ENCODE results near the gene STXBP3. TPM values are rescaled to one million over a fixed set of nuclear protein-coding genes. Genes with fewer than 3 reads are reported as not detected.

The STXBP3 gene
- total RNA-seq, 1 donor from 2014 or later = 46.9 TPM

- no peak for TF ChIP-seq CTCF (IDR thresholded peaks at IDR 0.05; ENCODE audit: unreplicated experiment)
- H3K4me3 Mint-ChIP-seq (ENCODE audit: low read depth) = no peak overlapping the region
- no peaks in the 10 kb centered on the region for H3K27me3 Mint-ChIP-seq
- no peaks in the 10 kb centered on the region for H3K36me3 Mint-ChIP-seq (ENCODE audit: insufficient read depth)
- no peaks in the 10 kb centered on the region for H3K9me3 Mint-ChIP-seq (ENCODE audit: low read depth)
- peak overlapping the region; percentile 50 for H3K27ac Mint-ChIP-seq
- H3K4me1 Mint-ChIP-seq (ENCODE audit: low read depth) = no peaks in the 10 kb centered on the region
- no peak for DNase-seq (ENCODE audit: low spot score, unreplicated experiment)
Measured at GRCh38 chr1:108830119-108831008, 83.9 kb downstream of the STXBP3 start.

GRCh38 chr1:108831225-108831624, 84.8 kb downstream of the STXBP3 start:
- Mint-ChIP-seq H3K27me3 (no peaks in the 10 kb centered on the region), H3K4me3 (ENCODE audit: low read depth) (no peak overlapping the region), H3K36me3 (ENCODE audit: insufficient read depth) (no peaks in the 10 kb centered on the region), H3K9me3 (ENCODE audit: low read depth) (no peaks in the 10 kb centered on the region), H3K4me1 (ENCODE audit: low read depth) (no peaks in the 10 kb centered on the region), H3K27ac (no peak overlapping the region)
- no peak for TF ChIP-seq CTCF (IDR thresholded peaks at IDR 0.05; ENCODE audit: unreplicated experiment)
- no peak for DNase-seq (ENCODE audit: low spot score, unreplicated experiment)

GRCh38 chr1:108832929-108833328, 86.5 kb downstream of the STXBP3 start:
- no peak for TF ChIP-seq CTCF (IDR thresholded peaks at IDR 0.05; ENCODE audit: unreplicated experiment)
- DNase-seq (ENCODE audit: low spot score, unreplicated experiment) = no peak
- Mint-ChIP-seq H3K4me1 (ENCODE audit: low read depth) (no peaks in the 10 kb centered on the region), H3K9me3 (ENCODE audit: low read depth) (no peaks in the 10 kb centered on the region), H3K4me3 (ENCODE audit: low read depth) (no peak overlapping the region), H3K27me3 (no peaks in the 10 kb centered on the region), H3K27ac (no peak overlapping the region), H3K36me3 (ENCODE audit: insufficient read depth) (no peaks in the 10 kb centered on the region)

GRCh38 chr1:108841703-108842102, 95.2 kb downstream of the STXBP3 start:
- H3K36me3 Mint-ChIP-seq (ENCODE audit: insufficient read depth) = no peaks in the 10 kb centered on the region
- no peak for DNase-seq (ENCODE audit: low spot score, unreplicated experiment)
- no peak overlapping the region for H3K27ac Mint-ChIP-seq
- H3K4me1 Mint-ChIP-seq (ENCODE audit: low read depth) = peaks cover 5% of the 10 kb centered on the region
- no peak for TF ChIP-seq CTCF (IDR thresholded peaks at IDR 0.05; ENCODE audit: unreplicated experiment)
- H3K27me3 Mint-ChIP-seq = peaks cover 13% of the 10 kb centered on the region
- H3K4me3 Mint-ChIP-seq (ENCODE audit: low read depth) = no peak overlapping the region
- peaks cover 4% of the 10 kb centered on the region for H3K9me3 Mint-ChIP-seq (ENCODE audit: low read depth)

GRCh38 chr1:108842525-108843181, 96.2 kb downstream of the STXBP3 start:
- Mint-ChIP-seq H3K36me3 (ENCODE audit: insufficient read depth) (no peaks in the 10 kb centered on the region), H3K9me3 (ENCODE audit: low read depth) (peaks cover 4% of the 10 kb centered on the region), H3K4me3 (ENCODE audit: low read depth) (no peak overlapping the region), H3K27ac (no peak overlapping the region), H3K4me1 (ENCODE audit: low read depth) (peaks cover 5% of the 10 kb centered on the region), H3K27me3 (peaks cover 15% of the 10 kb centered on the region)
- TF ChIP-seq CTCF (IDR thresholded peaks at IDR 0.05; ENCODE audit: unreplicated experiment) = no peak
- no peak for DNase-seq (ENCODE audit: low spot score, unreplicated experiment)

Measured in progenitor cell of endocrine pancreas (in vitro differentiated cells).